ENCODE data around the gene SDK1.

SDK1 gene

GRCh38 chr7:4147926-4148620 is 847.0 kb downstream of the SDK1 start:
- H3K9me3 Mint-ChIP-seq = no peaks in the 10 kb centered on the region
- no peak for ATAC-seq
- no peak overlapping the region for H3K4me3 Mint-ChIP-seq
- DNase-seq = no peak
- peaks cover 13% of the 10 kb centered on the region for H3K4me1 Mint-ChIP-seq
- H3K27ac Mint-ChIP-seq = peak overlapping the region in 1 of 2 donors; percentile 7
- H3K27me3 Mint-ChIP-seq = peaks cover 23% of the 10 kb centered on the region

GRCh38 chr7:4149236-4149635 is 848.2 kb downstream of the SDK1 start:
- ATAC-seq = no peak
- H3K27ac Mint-ChIP-seq = no peak overlapping the region
- H3K4me3 Mint-ChIP-seq = no peak overlapping the region
- peaks cover 11% of the 10 kb centered on the region for H3K4me1 Mint-ChIP-seq
- no peak for DNase-seq
- peaks cover 14% of the 10 kb centered on the region for H3K27me3 Mint-ChIP-seq
- no peaks in the 10 kb centered on the region for H3K9me3 Mint-ChIP-seq

GRCh38 chr7:4149645-4150044 is 848.6 kb downstream of the SDK1 start:
- H3K4me1 Mint-ChIP-seq = peaks cover 7% of the 10 kb centered on the region
- no peak overlapping the region for H3K4me3 Mint-ChIP-seq
- DNase-seq (no peak), ATAC-seq (no peak)
- no peak overlapping the region for H3K27ac Mint-ChIP-seq
- peaks cover 10% of the 10 kb centered on the region for H3K27me3 Mint-ChIP-seq
- H3K9me3 Mint-ChIP-seq = no peaks in the 10 kb centered on the region

GRCh38 chr7:4150731-4151130 is 849.7 kb downstream of the SDK1 start:
- H3K4me1 Mint-ChIP-seq = no peaks in the 10 kb centered on the region
- no peaks in the 10 kb centered on the region for H3K9me3 Mint-ChIP-seq
- no peak for ATAC-seq
- DNase-seq = no peak
- H3K4me3 Mint-ChIP-seq = no peak overlapping the region
- H3K27me3 Mint-ChIP-seq = no peaks in the 10 kb centered on the region
- no peak overlapping the region for H3K27ac Mint-ChIP-seq

- DNase-seq (no peak), ATAC-seq (no peak)
- H3K4me1 Mint-ChIP-seq = no peaks in the 10 kb centered on the region
- H3K4me3 Mint-ChIP-seq = no peak overlapping the region
- H3K27ac Mint-ChIP-seq = no peak overlapping the region
- H3K9me3 Mint-ChIP-seq = no peaks in the 10 kb centered on the region
- no peaks in the 10 kb centered on the region for H3K27me3 Mint-ChIP-seq
These were observed 850.5 kb downstream of the SDK1 start for GRCh38 chr7:4151524-4151923.

GRCh38 chr7:4151926-4152549 is 851.0 kb downstream of the SDK1 start:
- Mint-ChIP-seq H3K4me3 (no peak overlapping the region), H3K4me1 (no peaks in the 10 kb centered on the region), H3K9me3 (no peaks in the 10 kb centered on the region), H3K27me3 (no peaks in the 10 kb centered on the region), H3K27ac (no peak overlapping the region)
- no peak for ATAC-seq
- DNase-seq = no peak

GRCh38 chr7:4154882-4155535 is 854.0 kb downstream of the SDK1 start:
- DNase-seq = no peak
- Mint-ChIP-seq H3K27me3 (no peaks in the 10 kb centered on the region), H3K9me3 (no peaks in the 10 kb centered on the region), H3K4me1 (no peaks in the 10 kb centered on the region), H3K27ac (no peak overlapping the region), H3K4me3 (no peak overlapping the region)
- ATAC-seq = no peak

GRCh38 chr7:4156190-4156589 is 855.1 kb downstream of the SDK1 start:
- DNase-seq (no peak), ATAC-seq (no peak)
- H3K9me3 Mint-ChIP-seq = no peaks in the 10 kb centered on the region
- peak overlapping the region in 1 of 2 donors; percentile 30 for H3K27ac Mint-ChIP-seq
- H3K4me3 Mint-ChIP-seq = no peak overlapping the region
- H3K4me1 Mint-ChIP-seq = no peaks in the 10 kb centered on the region
- H3K27me3 Mint-ChIP-seq = no peaks in the 10 kb centered on the region

- Mint-ChIP-seq H3K27me3 (no peaks in the 10 kb centered on the region), H3K9me3 (no peaks in the 10 kb centered on the region), H3K4me1 (no peaks in the 10 kb centered on the region), H3K4me3 (no peak overlapping the region), H3K27ac (no peak overlapping the region)
- ATAC-seq = no peak
- DNase-seq = no peak
These were observed 856.6 kb downstream of the SDK1 start for GRCh38 chr7:4157651-4158050.

GRCh38 chr7:4158441-4159153 is 857.5 kb downstream of the SDK1 start:
- Mint-ChIP-seq H3K27ac (no peak overlapping the region), H3K4me3 (no peak overlapping the region), H3K27me3 (no peaks in the 10 kb centered on the region), H3K4me1 (no peaks in the 10 kb centered on the region), H3K9me3 (no peaks in the 10 kb centered on the region)
- DNase-seq (no peak), ATAC-seq (no peak)

- Mint-ChIP-seq H3K4me1 (no peaks in the 10 kb centered on the region), H3K9me3 (no peaks in the 10 kb centered on the region), H3K4me3 (no peak overlapping the region), H3K27ac (no peak overlapping the region), H3K27me3 (no peaks in the 10 kb centered on the region)
- ATAC-seq (no peak), DNase-seq (no peak)
These were observed 858.1 kb downstream of the SDK1 start for GRCh38 chr7:4159154-4159501.

- Mint-ChIP-seq H3K27ac (no peak overlapping the region), H3K9me3 (no peaks in the 10 kb centered on the region), H3K4me3 (no peak overlapping the region), H3K4me1 (no peaks in the 10 kb centered on the region), H3K27me3 (no peaks in the 10 kb centered on the region)
- ATAC-seq = no peak
- no peak for DNase-seq
These were observed 858.9 kb downstream of the SDK1 start for GRCh38 chr7:4159761-4160554.

- ATAC-seq (no peak), DNase-seq (no peak)
- Mint-ChIP-seq H3K27me3 (no peaks in the 10 kb centered on the region), H3K4me1 (no peaks in the 10 kb centered on the region), H3K4me3 (no peak overlapping the region), H3K27ac (peak overlapping the region; percentile 30 to 64), H3K9me3 (no peaks in the 10 kb centered on the region)
These were observed 862.0 kb downstream of the SDK1 start for GRCh38 chr7:4162884-4163564.

- no peaks in the 10 kb centered on the region for H3K4me1 Mint-ChIP-seq
- no peaks in the 10 kb centered on the region for H3K27me3 Mint-ChIP-seq
- DNase-seq (no peak), ATAC-seq (no peak)
- no peak overlapping the region for H3K4me3 Mint-ChIP-seq
- H3K9me3 Mint-ChIP-seq = no peaks in the 10 kb centered on the region
- peak overlapping the region in 1 of 2 donors; percentile 9 for H3K27ac Mint-ChIP-seq
These were observed 862.6 kb downstream of the SDK1 start for GRCh38 chr7:4163565-4164203.

All from stimulated activated naive CD8-positive, alpha-beta T cell treated with anti-CD3 and anti-CD28 coated beads, Interleukin-15, amount 100 ng/mL, for 72 hours (primary cell).